Measurements from ENCODE around the gene SLC44A1. TPM values are rescaled to one million over a fixed set of nuclear protein-coding genes. Genes with fewer than 3 reads are reported as not detected.
A peak's percentile ranks its signal among the peaks of the same experiment; 100 is the strongest.

The SLC44A1 gene
- total RNA-seq, 2 experiments from 2014 or later = 12.4 to 13.8 TPM

- H3K9me3 Mint-ChIP-seq = peaks cover 2% of the 10 kb centered on the region
- H3K36me3 Mint-ChIP-seq = peaks cover 2% of the 10 kb centered on the region
- ATAC-seq (ENCODE audit: low read depth) = no peak
- H3K27ac Mint-ChIP-seq = no peak overlapping the region
- peaks cover 9% of the 10 kb centered on the region for H3K27me3 Mint-ChIP-seq
- no peak overlapping the region for H3K4me3 Mint-ChIP-seq
- POLR2A ChIA-PET = no interaction called here
- no peak for DNase-seq
- H3K4me1 Mint-ChIP-seq = no peaks in the 10 kb centered on the region
Observed at GRCh38 chr9:105438141-105438806, 193.8 kb downstream of the SLC44A1 start.

- Mint-ChIP-seq H3K27me3 (peaks cover 9% of the 10 kb centered on the region), H3K36me3 (peaks cover 2% of the 10 kb centered on the region), H3K9me3 (peaks cover 2% of the 10 kb centered on the region), H3K4me3 (no peak overlapping the region), H3K4me1 (peaks cover 1% of the 10 kb centered on the region), H3K27ac (no peak overlapping the region)
- no peak for DNase-seq
- no peak for ATAC-seq (ENCODE audit: low read depth)
- POLR2A ChIA-PET = no interaction called here
Observed at GRCh38 chr9:105439428-105439827, 195.0 kb downstream of the SLC44A1 start.

DNA sequence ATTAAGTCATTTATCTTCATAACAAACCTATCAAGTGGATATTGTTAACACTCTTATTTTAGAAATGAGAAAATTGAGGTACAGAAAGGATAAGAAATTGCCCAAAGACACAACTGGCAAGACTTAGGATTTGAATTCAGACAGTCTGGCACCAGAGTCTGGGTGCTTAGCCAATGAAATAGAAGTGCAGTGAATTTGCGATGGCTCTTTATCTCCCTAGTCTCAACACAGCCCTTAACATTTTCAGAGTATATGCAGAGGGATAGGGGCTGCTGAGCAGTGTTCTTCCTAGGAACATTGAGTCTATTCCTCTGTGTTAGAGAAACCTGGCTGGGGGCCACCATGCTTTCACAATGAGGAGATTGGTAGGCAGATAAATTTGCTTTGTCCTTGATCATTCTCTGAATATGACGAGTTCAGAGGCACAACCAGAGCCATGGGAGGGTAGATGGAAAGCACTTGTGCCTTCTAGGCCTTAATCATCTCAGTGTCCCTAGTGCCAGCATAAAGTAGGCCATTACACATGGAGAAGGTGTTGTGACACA lies 197.2 kb downstream of the SLC44A1 start:
- Mint-ChIP-seq H3K9me3 (no peaks in the 10 kb centered on the region), H3K27me3 (peaks cover 7% of the 10 kb centered on the region), H3K36me3 (no peaks in the 10 kb centered on the region), H3K27ac (no peak overlapping the region), H3K4me1 (peaks cover 1% of the 10 kb centered on the region), H3K4me3 (no peak overlapping the region)
- ATAC-seq (ENCODE audit: low read depth) (no peak), DNase-seq (no peak)
- POLR2A ChIA-PET = no interaction called here

- Mint-ChIP-seq H3K36me3 (no peaks in the 10 kb centered on the region), H3K4me3 (no peak overlapping the region), H3K27me3 (peaks cover under 1% of the 10 kb centered on the region), H3K27ac (no peak overlapping the region), H3K9me3 (no peaks in the 10 kb centered on the region), H3K4me1 (peaks cover 6% of the 10 kb centered on the region)
- DNase-seq (no peak), ATAC-seq (ENCODE audit: low read depth) (no peak)
- POLR2A ChIA-PET = interaction anchor here (0.7 kb wide), 1 partner anchor 37 kb away, joined by 4 read pairs; no protein-coding TSS in a partner anchor
Observed at GRCh38 chr9:105443121-105443520, 198.7 kb downstream of the SLC44A1 start.

DNA sequence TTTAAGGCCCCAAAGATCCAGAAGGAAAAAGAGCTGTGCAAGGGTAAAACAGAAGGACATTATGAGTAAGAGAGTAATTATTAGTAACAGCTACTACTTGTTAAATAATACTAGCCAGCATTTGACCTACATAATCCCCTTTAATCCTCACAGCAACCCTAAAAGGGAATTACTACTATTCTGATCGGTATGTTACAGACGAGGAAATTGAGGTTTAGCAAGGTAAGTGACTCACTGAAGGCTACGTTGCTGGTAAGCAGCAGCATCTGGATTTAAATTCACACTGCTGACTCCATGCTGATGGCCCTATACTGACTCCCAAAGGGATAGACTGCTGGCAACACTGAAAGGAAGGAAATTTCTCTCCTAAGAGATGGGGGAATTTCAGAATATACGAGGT lies 199.7 kb downstream of the SLC44A1 start:
- DNase-seq (no peak), ATAC-seq (ENCODE audit: low read depth) (no peak)
- no peak overlapping the region for H3K27ac Mint-ChIP-seq
- POLR2A ChIA-PET = no interaction called here
- H3K9me3 Mint-ChIP-seq = no peaks in the 10 kb centered on the region
- H3K4me3 Mint-ChIP-seq = no peak overlapping the region
- peaks cover 13% of the 10 kb centered on the region for H3K4me1 Mint-ChIP-seq
- no peaks in the 10 kb centered on the region for H3K36me3 Mint-ChIP-seq
- H3K27me3 Mint-ChIP-seq = no peaks in the 10 kb centered on the region

GRCh38 chr9:105445203-105445881 lies 200.9 kb downstream of the SLC44A1 start:
- ATAC-seq (ENCODE audit: low read depth) = no peak
- Mint-ChIP-seq H3K9me3 (no peaks in the 10 kb centered on the region), H3K4me1 (peaks cover 17% of the 10 kb centered on the region), H3K27ac (no peak overlapping the region), H3K27me3 (peaks cover 2% of the 10 kb centered on the region), H3K36me3 (no peaks in the 10 kb centered on the region), H3K4me3 (no peak overlapping the region)
- POLR2A ChIA-PET = no interaction called here
- DNase-seq = no peak

GRCh38 chr9:105447386-105447813 lies 202.9 kb downstream of the SLC44A1 start:
- H3K27ac Mint-ChIP-seq = peak overlapping the region; percentile 71
- peaks cover 17% of the 10 kb centered on the region for H3K4me1 Mint-ChIP-seq
- POLR2A ChIA-PET = interaction anchor here (0.5 to 0.7 kb wide), 2 partner anchors 203 to 461 kb away, joined by 3 to 5 read pairs; partner anchors contain the start of gene SLC44A1
- H3K4me3 Mint-ChIP-seq = peak overlapping the region; percentile 84
- no peaks in the 10 kb centered on the region for H3K9me3 Mint-ChIP-seq
- H3K27me3 Mint-ChIP-seq = peaks cover 5% of the 10 kb centered on the region
- DNase-seq (no peak), ATAC-seq (ENCODE audit: low read depth) (no peak)
- H3K36me3 Mint-ChIP-seq = no peaks in the 10 kb centered on the region

- ATAC-seq (ENCODE audit: low read depth) (peak; percentile 92), DNase-seq (peak; percentile 90)
- H3K27me3 Mint-ChIP-seq = peaks cover 5% of the 10 kb centered on the region
- peak within 1 kb of the TSS; percentile 86 for H3K4me3 Mint-ChIP-seq
- no peaks in the 10 kb centered on the region for H3K9me3 Mint-ChIP-seq
- peaks cover 18% of the 10 kb centered on the region for H3K4me1 Mint-ChIP-seq
- H3K36me3 Mint-ChIP-seq = no peaks in the 10 kb centered on the region
- POLR2A ChIA-PET = interaction anchor here (0.7 kb wide), 1 partner anchor 462 kb away, joined by 5 read pairs; no protein-coding TSS in a partner anchor
- peak within 1 kb of the TSS; percentile 71 for H3K27ac Mint-ChIP-seq
Observed at GRCh38 chr9:105447814-105448812, 203.7 kb downstream of the SLC44A1 start, which contains the start of gene FSD1L. TSS of gene FSD1L (plus strand) at chr9:105448034. CDS start at chr9:105448221, 187 bp downstream.

DNA sequence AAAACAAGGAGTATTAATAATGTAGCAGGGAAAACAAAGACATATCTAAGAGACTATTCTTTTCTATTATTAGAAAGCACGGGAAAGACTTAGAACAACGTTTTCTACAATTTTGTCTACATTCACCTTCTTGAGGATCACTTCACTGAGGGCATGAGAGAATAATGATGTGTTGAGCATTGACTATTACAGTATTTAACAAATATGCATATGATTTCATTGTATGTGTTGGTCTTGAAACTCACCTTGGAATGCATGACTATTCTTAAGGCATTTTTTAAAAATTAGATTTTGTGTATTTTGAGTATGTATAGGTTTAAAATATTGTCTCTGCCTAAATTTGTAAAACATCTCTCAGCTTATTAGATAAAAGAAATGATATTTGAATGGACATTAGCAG lies 204.6 kb downstream of the SLC44A1 start:
- ATAC-seq (ENCODE audit: low read depth) (no peak), DNase-seq (no peak)
- Mint-ChIP-seq H3K27me3 (peaks cover 5% of the 10 kb centered on the region), H3K4me1 (peaks cover 17% of the 10 kb centered on the region), H3K27ac (no peak overlapping the region), H3K9me3 (no peaks in the 10 kb centered on the region), H3K36me3 (no peaks in the 10 kb centered on the region), H3K4me3 (peak overlapping the region; percentile 86)
- POLR2A ChIA-PET = no interaction called here

- H3K4me1 Mint-ChIP-seq = peaks cover 17% of the 10 kb centered on the region
Observed at GRCh38 chr9:105452185-105452584, 207.7 kb downstream of the SLC44A1 start.

DNA sequence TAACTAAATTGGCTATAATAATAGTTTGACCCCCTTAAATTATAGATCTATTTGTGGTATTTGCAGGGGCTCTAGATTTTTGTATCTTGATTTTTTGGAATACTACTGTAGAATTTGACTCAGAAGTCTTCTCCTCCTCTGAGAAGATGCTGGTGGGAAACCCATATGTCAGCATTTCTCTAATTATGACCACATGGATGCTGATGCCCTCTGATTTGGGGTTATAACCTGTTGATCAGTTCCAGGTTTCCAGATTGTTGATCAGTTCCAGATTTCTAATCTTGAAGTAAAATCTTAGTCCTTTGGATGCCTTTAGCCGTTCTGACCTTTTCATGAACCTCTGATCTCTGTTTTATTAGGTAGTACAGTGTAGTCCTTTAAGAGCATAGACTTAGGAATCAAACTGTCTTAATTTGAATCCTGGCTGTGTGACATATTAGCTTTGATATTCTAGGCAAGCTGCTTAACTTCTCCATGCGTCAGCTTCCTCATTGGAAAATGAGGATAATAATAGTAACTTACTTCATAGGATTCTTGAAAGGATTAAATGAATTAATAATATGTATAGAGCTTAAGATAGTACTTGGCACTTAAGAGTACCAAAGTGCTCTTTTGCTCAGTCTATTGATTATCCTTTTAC lies 211.5 kb downstream of the SLC44A1 start:
- Mint-ChIP-seq H3K27me3 (peaks cover 8% of the 10 kb centered on the region), H3K36me3 (peaks cover 9% of the 10 kb centered on the region), H3K4me1 (peaks cover 2% of the 10 kb centered on the region), H3K27ac (no peak overlapping the region), H3K4me3 (no peak overlapping the region), H3K9me3 (peaks cover 8% of the 10 kb centered on the region)
- POLR2A ChIA-PET = no interaction called here
- DNase-seq = no peak
- no peak for ATAC-seq (ENCODE audit: low read depth)

More at GRCh38 chr9:105452185-105452584, 207.7 kb downstream of the SLC44A1 start:
- H3K36me3 Mint-ChIP-seq = peaks cover 3% of the 10 kb centered on the region
- no peak for DNase-seq
- H3K27me3 Mint-ChIP-seq = peaks cover 10% of the 10 kb centered on the region
- no peak for ATAC-seq (ENCODE audit: low read depth)
- H3K4me3 Mint-ChIP-seq = no peak overlapping the region
- no peak overlapping the region for H3K27ac Mint-ChIP-seq
- H3K9me3 Mint-ChIP-seq = peaks cover 3% of the 10 kb centered on the region
- POLR2A ChIA-PET = no interaction called here

- Mint-ChIP-seq H3K4me3 (no peak overlapping the region), H3K9me3 (peaks cover 8% of the 10 kb centered on the region), H3K27ac (no peak overlapping the region), H3K4me1 (no peaks in the 10 kb centered on the region), H3K27me3 (peaks cover 5% of the 10 kb centered on the region), H3K36me3 (peaks cover 9% of the 10 kb centered on the region)
- DNase-seq = no peak
- POLR2A ChIA-PET = no interaction called here
- no peak for ATAC-seq (ENCODE audit: low read depth)
Observed at GRCh38 chr9:105457560-105458294, 213.3 kb downstream of the SLC44A1 start.

All from activated naive CD8-positive, alpha-beta T cell treated with anti-CD3 and anti-CD28 coated beads, Interleukin-2, amount 10 ng/mL, durations not matched to agents 7 days and 5 days (primary cell).